ENCODE data around the gene ADGRF4.

GRCh38 chr6:47743744-47744143, 45.4 kb downstream of the ADGRF4 start:
- no peak for TF ChIP-seq REST (IDR thresholded peaks at IDR 0.05; ENCODE audit: insufficient read depth in 1 of 2, low read depth in 2 of 2, low read length in 1 of 2)
- TF ChIP-seq, protein P1, sequence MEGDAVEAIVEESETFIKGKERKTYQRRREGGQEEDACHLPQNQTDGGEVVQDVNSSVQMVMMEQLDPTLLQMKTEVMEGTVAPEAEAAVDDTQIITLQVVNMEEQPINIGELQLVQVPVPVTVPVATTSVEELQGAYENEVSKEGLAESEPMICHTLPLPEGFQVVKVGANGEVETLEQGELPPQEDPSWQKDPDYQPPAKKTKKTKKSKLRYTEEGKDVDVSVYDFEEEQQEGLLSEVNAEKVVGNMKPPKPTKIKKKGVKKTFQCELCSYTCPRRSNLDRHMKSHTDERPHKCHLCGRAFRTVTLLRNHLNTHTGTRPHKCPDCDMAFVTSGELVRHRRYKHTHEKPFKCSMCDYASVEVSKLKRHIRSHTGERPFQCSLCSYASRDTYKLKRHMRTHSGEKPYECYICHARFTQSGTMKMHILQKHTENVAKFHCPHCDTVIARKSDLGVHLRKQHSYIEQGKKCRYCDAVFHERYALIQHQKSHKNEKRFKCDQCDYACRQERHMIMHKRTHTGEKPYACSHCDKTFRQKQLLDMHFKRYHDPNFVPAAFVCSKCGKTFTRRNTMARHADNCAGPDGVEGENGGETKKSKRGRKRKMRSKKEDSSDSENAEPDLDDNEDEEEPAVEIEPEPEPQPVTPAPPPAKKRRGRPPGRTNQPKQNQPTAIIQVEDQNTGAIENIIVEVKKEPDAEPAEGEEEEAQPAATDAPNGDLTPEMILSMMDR (IDR thresholded peaks at IDR 0.05), result no peak
- no peak for TF ChIP-seq POLR2AphosphoS5 (IDR thresholded peaks at IDR 0.05; ENCODE audit: low read depth, low read length)
- no peak for TF ChIP-seq TCF7L2 (IDR thresholded peaks at IDR 0.05; ENCODE audit: low read depth, low read length)
